Colonic mucosa (tissue), 4 donors: Measurements from ENCODE around the gene SH3GL2. TPM values are rescaled to one million over a fixed set of nuclear protein-coding genes. Genes with fewer than 3 reads are reported as not detected.

ENCODE experiments used
- DNase-seq: peaks from one replicate; pipeline ENCODE4 v3.0.0-alpha.2; 2020
- H3K27ac ChIP-seq: fragments of 200-600 bp; one replicate; pipeline ENCODE4 v1.8.0; 2021
- H3K27me3 ChIP-seq: fragments of 200-600 bp; one replicate; pipeline ENCODE4 v1.8.0; 2021
- H3K36me3 ChIP-seq: fragments of 200-600 bp; one replicate; pipeline ENCODE4 v1.8.0; 2021
- H3K4me1 ChIP-seq: fragments of 200-600 bp; one replicate; pipeline ENCODE4 v1.8.0; 2021; ENCODE audit warnings: mild to moderate bottlenecking
- H3K4me3 ChIP-seq: fragments of 200-600 bp; one replicate; pipeline ENCODE4 v1.8.0; 2021
- H3K9ac ChIP-seq, 2 donors: one replicate each; pipeline ENCODE4 v1.7.0; 2013; ENCODE audit warnings: control low read depth in 2 of 2, low read depth in 2 of 2, low read length in 2 of 2
- H3K9me3 ChIP-seq: fragments of 200-600 bp; one replicate; pipeline ENCODE4 v1.8.0; 2021
- CTCF ChIP-seq: fragments of 200-600 bp; IDR thresholded peaks from one replicate; pipeline ENCODE4 v1.8.0; 2022; ENCODE audit warnings: antibody characterized with exemption, mild to moderate bottlenecking
- intact Hi-C: fragments of 100-400 bp; cut with DNase I; formaldehyde crosslinking; loops from one replicate; pipeline ENCODE4 v1.14.1; 2022
- total RNA-seq, 2 donors: library from RNA; stranded (reverse); fragmentation: NEBNext Ultra II Directional in 1 of 2; extraction: Animal tissue kit (Norgen Biotek cat#: 25700) in 1 of 2; gene quantifications; one replicate each; pipeline ENCODE4 v1.2.1, GENCODE V29; 2021
- donor health status: healthy.
- donor health status: DM: no; HTN: no; CAD: no.
- donor health status: DM: no; HTN: no; CAD: no.

SH3GL2 gene
- total RNA-seq, 2 donors from 2014 or later = 1.1 TPM

GRCh38 chr9:17648516-17648915 is 69.7 kb downstream of the SH3GL2 start:
- no peak for TF ChIP-seq CTCF
- no peak overlapping the region for H3K27ac ChIP-seq
- H3K4me3 ChIP-seq = no peak overlapping the region
- DNase-seq = no peak
- intact Hi-C loops = no loop called here
- H3K4me1 ChIP-seq = no peaks in the 10 kb centered on the region
- H3K27me3 ChIP-seq = no peaks in the 10 kb centered on the region
- H3K36me3 ChIP-seq = no peaks in the 10 kb centered on the region
- H3K9ac ChIP-seq = no peak overlapping the region
- H3K9me3 ChIP-seq = no peaks in the 10 kb centered on the region

GRCh38 chr9:17651725-17652124 is 72.9 kb downstream of the SH3GL2 start:
- Histone ChIP-seq H3K9me3 (no peaks in the 10 kb centered on the region), H3K36me3 (no peaks in the 10 kb centered on the region), H3K9ac (no peak overlapping the region), H3K27ac (no peak overlapping the region), H3K27me3 (no peaks in the 10 kb centered on the region), H3K4me1 (no peaks in the 10 kb centered on the region), H3K4me3 (no peak overlapping the region)
- TF ChIP-seq CTCF = no peak
- no peak for DNase-seq
- intact Hi-C loops = no loop called here

GRCh38 chr9:17653947-17654465 is 75.1 kb downstream of the SH3GL2 start:
- Histone ChIP-seq H3K9ac (no peak overlapping the region), H3K36me3 (no peaks in the 10 kb centered on the region), H3K4me1 (no peaks in the 10 kb centered on the region), H3K27me3 (no peaks in the 10 kb centered on the region), H3K27ac (no peak overlapping the region), H3K9me3 (no peaks in the 10 kb centered on the region), H3K4me3 (no peak overlapping the region)
- no peak for TF ChIP-seq CTCF
- intact Hi-C loops = no loop called here
- no peak for DNase-seq

- Histone ChIP-seq H3K36me3 (no peaks in the 10 kb centered on the region), H3K27ac (no peak overlapping the region), H3K4me1 (no peaks in the 10 kb centered on the region), H3K27me3 (no peaks in the 10 kb centered on the region), H3K9ac (no peak overlapping the region), H3K9me3 (no peaks in the 10 kb centered on the region), H3K4me3 (no peak overlapping the region)
- no peak for TF ChIP-seq CTCF
- no peak for DNase-seq
- intact Hi-C loops = no loop called here
These were observed 78.0 kb downstream of the SH3GL2 start for GRCh38 chr9:17656889-17657288.

- H3K4me1 ChIP-seq = no peaks in the 10 kb centered on the region
- no peak overlapping the region for H3K4me3 ChIP-seq
- intact Hi-C loops = no loop called here
- TF ChIP-seq CTCF = no peak
- no peaks in the 10 kb centered on the region for H3K36me3 ChIP-seq
- no peaks in the 10 kb centered on the region for H3K9me3 ChIP-seq
- no peak for DNase-seq
- H3K27ac ChIP-seq = no peak overlapping the region
- H3K27me3 ChIP-seq = no peaks in the 10 kb centered on the region
- no peak overlapping the region for H3K9ac ChIP-seq
These were observed 79.4 kb downstream of the SH3GL2 start for GRCh38 chr9:17658237-17658636.

- no peaks in the 10 kb centered on the region for H3K27me3 ChIP-seq
- H3K27ac ChIP-seq = no peak overlapping the region
- no peaks in the 10 kb centered on the region for H3K36me3 ChIP-seq
- no peaks in the 10 kb centered on the region for H3K9me3 ChIP-seq
- H3K9ac ChIP-seq = no peak overlapping the region
- no peak for DNase-seq
- no peaks in the 10 kb centered on the region for H3K4me1 ChIP-seq
- intact Hi-C loops = no loop called here
- no peak overlapping the region for H3K4me3 ChIP-seq
- no peak for TF ChIP-seq CTCF
These were observed 81.3 kb downstream of the SH3GL2 start for GRCh38 chr9:17660158-17660557.
